Fibroblast of skin of scalp (primary cell): ENCODE results near the gene SEMA7A.
A peak's percentile ranks its signal among the peaks of the same experiment; 100 is the strongest.

Experiments used
- DNase-seq: peaks from one replicate; pipeline ENCODE4 v3.0.0-alpha.2; 2013

SEMA7A gene

GRCh38 chr15:74451861-74452835 is 18.4 kb upstream of the SEMA7A start:
- DNase-seq: no peak

GRCh38 chr15:74451322-74451721 is 17.6 kb upstream of the SEMA7A start:
- DNase-seq: no peak

GRCh38 chr15:74449643-74450205 is 16.0 kb upstream of the SEMA7A start:
- no peak for DNase-seq

- DNase-seq: no peak
These were observed 15.3 kb upstream of the SEMA7A start for GRCh38 chr15:74449095-74449494.

- no peak for DNase-seq
These were observed 12.3 kb upstream of the SEMA7A start for GRCh38 chr15:74445816-74446763.

GRCh38 chr15:74444106-74445062 is 10.6 kb upstream of the SEMA7A start:
- DNase-seq: no peak

- peak; percentile 27 for DNase-seq
These were observed 9.5 kb upstream of the SEMA7A start for GRCh38 chr15:74443100-74443909.

- no peak for DNase-seq
These were observed 8.8 kb upstream of the SEMA7A start for GRCh38 chr15:74442604-74443003.

- no peak for DNase-seq
These were observed 8.3 kb upstream of the SEMA7A start for GRCh38 chr15:74442063-74442462.

- DNase-seq: no peak
These were observed 7.6 kb upstream of the SEMA7A start for GRCh38 chr15:74441248-74441941.

GRCh38 chr15:74438721-74439316 is 5.1 kb upstream of the SEMA7A start:
- DNase-seq: peak; percentile 80

GRCh38 chr15:74438206-74438605 is 4.4 kb upstream of the SEMA7A start:
- DNase-seq: no peak

GRCh38 chr15:74434263-74435136 is 742 bp upstream of the SEMA7A start:
- DNase-seq: no peak

GRCh38 chr15:74432968-74433591 is 678 bp downstream of the SEMA7A start:
- no peak for DNase-seq

- no peak for DNase-seq
These were observed 1.3 kb downstream of the SEMA7A start for GRCh38 chr15:74432271-74432967.

GRCh38 chr15:74431645-74432044 is 2.1 kb downstream of the SEMA7A start:
- no peak for DNase-seq

- no peak for DNase-seq
These were observed 2.6 kb downstream of the SEMA7A start for GRCh38 chr15:74431116-74431515.
